B cell (primary cell): Measurements from ENCODE around the gene OR1J4. TPM values are rescaled to one million over a fixed set of nuclear protein-coding genes. Genes with fewer than 3 reads are reported as not detected.

ENCODE experiments used
- ATAC-seq: fragments of 200-7000 bp; cut with Tn5 transposase; one replicate; pipeline ENCODE4 v1.10.0; 2021; ENCODE audit warnings: low read depth, mild to moderate bottlenecking, moderate number of reproducible peaks, moderate library complexity
- CTCF ChIA-PET: fragments of 350-600 bp; sonication (Branson Sonifier 250); formaldehyde crosslinking; loops from one replicate; lab custom pipeline; 2021; ENCODE audit warnings: antibody characterized with exemption, inconsistent platforms; lab: Charles Lee
- POLR2A ChIA-PET: fragments of 350-600 bp; sonication (Branson Sonifier 250); formaldehyde crosslinking; loops from one replicate; lab custom pipeline; 2021; ENCODE audit warnings: antibody characterized with exemption; lab: Charles Lee
- DNase-seq: peaks from one replicate; pipeline ENCODE4 v3.0.0; 2013
- H2AFZ ChIP-seq: 2 replicates; pipeline ENCODE4 v1.6.1; 2012; ENCODE audit warnings: mild to moderate bottlenecking, low read depth, low read length; ENCODE audit not compliant: insufficient read depth, poor library complexity, severe bottlenecking
- H3K27ac ChIP-seq, 2 donors: 1 replicate in 1 of 2; 2 replicates in 1 of 2; pipeline ENCODE4 v1.5.1; 2012 to 2013; ENCODE audit warnings: low read length in 2 of 2, mild to moderate bottlenecking in 2 of 2, moderate library complexity in 1 of 2
- H3K27me3 ChIP-seq, 4 experiments: fragments of 200-600 bp in 1 of 4; sonication (generic) in 1 of 4; replicated peaks in 1 of 4; 1 replicate in 2 of 4; 2 replicates in 2 of 4; pipeline versions ENCODE4 v1.6.1 to v1.7.0; 2013 to 2016; ENCODE audit warnings: low read length in 3 of 4, mild to moderate bottlenecking in 2 of 4, mixed read lengths in 1 of 4, moderate library complexity in 1 of 4; ENCODE audit not compliant: insufficient read depth in 4 of 4, control insufficient read depth in 3 of 4; ENCODE audit errors: control extremely low read depth in 1 of 4
- H3K36me3 ChIP-seq, 2 experiments: replicated peaks in 1 of 2; 1 replicate in 1 of 2; 2 replicates in 1 of 2; pipeline versions ENCODE4 v1.6.1 to v1.7.1; 2013; ENCODE audit warnings: low read length in 1 of 2; ENCODE audit not compliant: insufficient read depth in 2 of 2, control insufficient read depth in 1 of 2; ENCODE audit errors: control extremely low read depth in 1 of 2, extremely low read depth in 1 of 2
- H3K4me1 ChIP-seq, 2 donors: fragments of 200-600 bp in 1 of 2; sonication (generic) in 1 of 2; 1 replicate in 1 of 2; 2 replicates in 1 of 2; pipeline versions ENCODE4 v1.5.1 to v1.6.1; 2013 to 2017; ENCODE audit warnings: low read length in 2 of 2; ENCODE audit not compliant: control insufficient read depth in 2 of 2, insufficient read depth in 2 of 2
- H3K4me2 ChIP-seq: replicated peaks from 2 replicates; pipeline ENCODE3; 2012; ENCODE audit warnings: mild to moderate bottlenecking, low read depth, low read length; ENCODE audit not compliant: poor library complexity, severe bottlenecking
- H3K4me3 ChIP-seq, 5 experiments: fragments of 200-600 bp in 1 of 5; sonication (generic) in 1 of 5; 1 replicate in 3 of 5; 2 replicates in 2 of 5; pipeline versions ENCODE4 v1.5.1 to v1.7.0; 2011 to 2016; ENCODE audit warnings: low read length in 4 of 5, mild to moderate bottlenecking in 4 of 5, low read depth in 2 of 5, control low read depth in 1 of 5, moderate library complexity in 1 of 5; ENCODE audit not compliant: insufficient read depth in 1 of 5; ENCODE audit errors: control extremely low read depth in 1 of 5, extremely low read depth in 1 of 5
- H3K79me2 ChIP-seq: fragments of 200-600 bp; sonication (generic); one replicate; pipeline ENCODE4 v1.6.0; 2016; ENCODE audit warnings: low read length; ENCODE audit not compliant: control insufficient read depth, insufficient read depth
- H3K9ac ChIP-seq: fragments of 200-600 bp; sonication (generic); 2 replicates; pipeline ENCODE4 v1.6.1; 2017; ENCODE audit warnings: mild to moderate bottlenecking, low read length, moderate library complexity
- H3K9me3 ChIP-seq, 3 donors: one replicate each; pipeline versions ENCODE4 v1.6.1 to v1.7.1; 2013; ENCODE audit warnings: low read length in 2 of 3; ENCODE audit not compliant: control insufficient read depth in 2 of 3, insufficient read depth in 1 of 3; ENCODE audit errors: control extremely low read depth in 1 of 3
- H4K20me1 ChIP-seq: 2 replicates; pipeline ENCODE4 v1.6.0; 2012; ENCODE audit warnings: mild to moderate bottlenecking, low read length; ENCODE audit not compliant: insufficient read depth, control insufficient read depth, poor library complexity, severe bottlenecking
- H3K27ac Mint-ChIP-seq: one replicate; pipeline ENCODE4 v1.8.0; 2021; ENCODE audit warnings: mixed read lengths
- H3K27me3 Mint-ChIP-seq: one replicate; pipeline ENCODE4 v1.8.0; 2021; ENCODE audit warnings: mixed read lengths
- H3K4me1 Mint-ChIP-seq: one replicate; pipeline ENCODE4 v1.8.0; 2021; ENCODE audit warnings: mixed read lengths
- H3K4me3 Mint-ChIP-seq: one replicate; pipeline ENCODE4 v1.8.0; 2021; ENCODE audit warnings: mixed read lengths
- H3K9me3 Mint-ChIP-seq: one replicate; pipeline ENCODE4 v1.8.0; 2022; ENCODE audit warnings: mixed read lengths; ENCODE audit not compliant: insufficient read depth
- CTCF ChIP-seq: fragments of 200-600 bp; IDR thresholded peaks from one replicate; pipeline ENCODE4 v1.8.0; 2022; ENCODE audit warnings: antibody characterized with exemption, mild to moderate bottlenecking
- EZH2 ChIP-seq: IDR thresholded peaks from 2 replicates; pipeline ENCODE4 v1.6.1; 2012; ENCODE audit warnings: borderline replicate concordance, low read depth, mild to moderate bottlenecking, moderate library complexity, low read length; ENCODE audit not compliant: insufficient read depth, poor library complexity, severe bottlenecking
- WGBS: methylation state at CpG from one replicate; pipeline ENCODE4 v1.1.5; 2013; ENCODE audit warnings: missing lambda C conversion rate; ENCODE audit not compliant: insufficient coverage; 5-methylcytosine and 5-hydroxymethylcytosine counted together
- intact Hi-C: fragments of 100-400 bp; cut with micrococcal nuclease; formaldehyde crosslinking; loops from one replicate; pipeline ENCODE4 v1.10.0; 2022
- polyA plus RNA-seq: library from polyadenylated mRNA; depleted of rRNA; stranded (reverse); fragments of >200 nt; gene quantifications from 2 replicates; pipeline ENCODE4 v1.2.3, GENCODE V29; 2012
- total RNA-seq, 2 donors: library from RNA; stranded (reverse); fragments of 120-200 nt in 1 of 2; gene quantifications; 1 replicate in 1 of 2; 2 replicates in 1 of 2; pipeline versions ENCODE4 v1.2.3 to v1.2.4, GENCODE V29; 2013 to 2022

The OR1J4 gene
- total and polyA plus RNA-seq, 2 donors (not counting 1 experiment from before 2014, with no cell fraction given), result not detected

GRCh38 chr9:122538757-122539156 is 19.8 kb downstream of the OR1J4 start:
- ChIA-PET CTCF (no interaction called here), POLR2A (no interaction called here)
- TF ChIP-seq CTCF (no peak), EZH2 (no peak)
- Mint-ChIP-seq H3K27me3 (peaks cover 5% of the 10 kb centered on the region), H3K27ac (no peak overlapping the region), H3K4me1 (no peaks in the 10 kb centered on the region), H3K9me3 (peaks cover 2% of the 10 kb centered on the region), H3K4me3 (no peak overlapping the region)
- no peak overlapping the region for H3K4me2 ChIP-seq
- H3K36me3 ChIP-seq, result no peaks in the 10 kb centered on the region
- no peaks in the 10 kb centered on the region for H3K79me2 ChIP-seq
- peaks cover 0 to 3% (median 0%) of the 10 kb centered on the region in 4 experiments for H3K27me3 ChIP-seq
- no peak overlapping the region for H3K4me3 ChIP-seq
- ATAC-seq, result no peak
- no peaks in the 10 kb centered on the region for H4K20me1 ChIP-seq
- no peak overlapping the region for H3K27ac ChIP-seq
- no peaks in the 10 kb centered on the region for H3K9me3 ChIP-seq
- no peaks in the 10 kb centered on the region for H3K4me1 ChIP-seq
- WGBS, result no CpG with 5 or more reads among the region's 2 CpGs
- intact Hi-C loops, result no loop called here
- DNase-seq, result no peak
- no peak overlapping the region for H3K9ac ChIP-seq
- H2AFZ ChIP-seq, result no peak overlapping the region

- H3K79me2 ChIP-seq, result no peaks in the 10 kb centered on the region
- no peak overlapping the region for H3K27ac ChIP-seq
- no peaks in the 10 kb centered on the region for H3K36me3 ChIP-seq
- H3K4me3 ChIP-seq, result no peak overlapping the region
- H3K4me2 ChIP-seq, result no peak overlapping the region
- ChIA-PET POLR2A (no interaction called here), CTCF (no interaction called here)
- no peak overlapping the region for H2AFZ ChIP-seq
- peaks cover 0 to 8% (median 2%) of the 10 kb centered on the region in 4 experiments for H3K27me3 ChIP-seq
- no peak for DNase-seq
- Mint-ChIP-seq H3K27me3 (peaks cover 35% of the 10 kb centered on the region), H3K4me3 (no peak overlapping the region), H3K9me3 (no peaks in the 10 kb centered on the region), H3K27ac (no peak overlapping the region), H3K4me1 (no peaks in the 10 kb centered on the region)
- no peak for ATAC-seq
- H3K9ac ChIP-seq, result no peak overlapping the region
- H4K20me1 ChIP-seq, result no peaks in the 10 kb centered on the region
- H3K4me1 ChIP-seq, result no peaks in the 10 kb centered on the region
- 73% methylated on average over 4 of the region's 8 CpGs for WGBS
- no peaks in the 10 kb centered on the region for H3K9me3 ChIP-seq
- TF ChIP-seq EZH2 (no peak), CTCF (no peak)
- intact Hi-C loops, result no loop called here
Observed at GRCh38 chr9:122546196-122546595, 27.3 kb downstream of the OR1J4 start.
